ENCODE measurements around the gene ABCB10.

Gene ABCB10

GRCh38 chr1:229470406-229471043, 88.0 kb downstream of the ABCB10 start:
- DNase-seq, result no peak

GRCh38 chr1:229466887-229467286, 91.6 kb downstream of the ABCB10 start:
- no peak for DNase-seq
